Measurements from ENCODE around the gene SLC22A1.
"Not testable (repeated sequence)": the region's sequence is repeated elsewhere in the genome, so short reads cannot be mapped to it uniquely, and the experiment has no call there.

SLC22A1 gene

DNA sequence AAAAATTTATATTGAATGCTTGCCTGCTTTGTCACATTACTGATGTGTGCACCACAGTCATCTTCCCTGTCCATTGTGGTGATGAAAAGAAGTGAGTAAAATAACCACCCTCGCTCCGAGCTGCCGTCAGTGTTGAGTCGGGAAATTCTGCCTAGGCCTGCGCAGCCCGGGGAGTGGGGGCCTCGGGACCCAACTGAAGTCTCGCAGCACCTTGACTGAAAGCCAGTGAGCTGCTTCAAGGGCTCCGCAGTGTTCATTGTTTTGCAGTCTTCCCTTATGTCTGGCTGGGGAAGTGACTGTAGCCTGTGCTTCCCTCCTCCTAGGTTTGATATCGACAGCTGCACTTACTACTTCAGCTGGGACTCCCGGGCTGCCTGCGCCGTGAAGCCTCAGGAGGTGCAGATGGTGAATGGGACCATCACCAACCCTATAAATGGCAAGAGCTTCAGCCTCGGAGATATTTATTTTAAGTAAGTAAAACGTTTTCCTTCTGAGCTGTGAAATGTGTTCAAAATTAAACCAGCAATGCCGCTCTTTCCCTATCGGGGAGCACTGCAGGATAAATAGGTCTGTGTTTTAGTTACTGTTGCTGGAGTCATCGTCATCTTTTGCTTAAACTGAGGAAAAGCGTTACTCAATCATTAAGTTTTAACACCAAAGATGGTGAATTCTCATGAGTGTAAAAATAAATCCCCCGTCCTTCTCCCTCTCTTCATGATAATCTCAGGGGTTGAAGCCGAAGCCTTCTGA lies 32.7 kb upstream of the SLC22A1 start:
- peaks cover 25% of the 10 kb centered on the region for H3K36me3 Mint-ChIP-seq
- no peaks in the 10 kb centered on the region for H3K9me3 Mint-ChIP-seq
- H3K27ac Mint-ChIP-seq: no peak overlapping the region
- H3K27me3 Mint-ChIP-seq: no peaks in the 10 kb centered on the region
- H3K4me3 Mint-ChIP-seq: no peak overlapping the region
- H3K4me1 Mint-ChIP-seq: peaks cover 8% of the 10 kb centered on the region

- Mint-ChIP-seq H3K4me1 (peaks cover 8% of the 10 kb centered on the region), H3K9me3 (no peaks in the 10 kb centered on the region), H3K27me3 (no peaks in the 10 kb centered on the region), H3K27ac (no peak overlapping the region), H3K4me3 (no peak overlapping the region), H3K36me3 (peaks cover 22% of the 10 kb centered on the region)
Observed at GRCh38 chr6:160089534-160089897, 32.1 kb upstream of the SLC22A1 start.

GRCh38 chr6:160090442-160091239 lies 31.0 kb upstream of the SLC22A1 start:
- not testable (repeated sequence) for H3K27ac Mint-ChIP-seq, H3K4me1 Mint-ChIP-seq, H3K27me3 Mint-ChIP-seq, H3K4me3 Mint-ChIP-seq, H3K9me3 Mint-ChIP-seq
- peaks cover 14% of the 10 kb centered on the region for H3K36me3 Mint-ChIP-seq

DNA sequence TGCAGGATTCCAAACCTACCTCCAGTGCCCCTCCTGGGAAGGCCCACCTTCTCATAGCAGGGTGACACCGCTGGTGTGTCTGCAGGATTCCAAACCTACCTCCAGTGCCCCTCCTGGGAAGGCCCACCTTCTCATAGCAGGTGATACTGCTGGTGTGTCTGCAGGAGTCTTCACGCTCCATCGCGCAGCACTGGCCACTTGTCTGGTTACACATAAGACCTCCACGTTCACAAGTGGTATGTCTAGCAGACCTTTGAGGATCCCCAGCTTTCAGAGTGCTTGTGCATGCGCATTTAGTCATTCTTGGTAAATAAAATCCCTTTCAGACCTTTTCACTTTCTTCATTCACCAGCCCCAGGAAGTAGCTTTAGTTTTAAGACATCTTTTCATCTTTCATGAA lies 29.4 kb upstream of the SLC22A1 start:
- H3K27ac Mint-ChIP-seq, H3K27me3 Mint-ChIP-seq, H3K4me1 Mint-ChIP-seq, H3K9me3 Mint-ChIP-seq, H3K4me3 Mint-ChIP-seq: not testable (repeated sequence)
- H3K36me3 Mint-ChIP-seq: peaks cover 15% of the 10 kb centered on the region

GRCh38 chr6:160092602-160093001 lies 29.0 kb upstream of the SLC22A1 start:
- Mint-ChIP-seq H3K36me3 (peaks cover 15% of the 10 kb centered on the region), H3K27ac (no peak overlapping the region), H3K9me3 (no peaks in the 10 kb centered on the region), H3K4me3 (no peak overlapping the region), H3K4me1 (no peaks in the 10 kb centered on the region), H3K27me3 (no peaks in the 10 kb centered on the region)

DNA sequence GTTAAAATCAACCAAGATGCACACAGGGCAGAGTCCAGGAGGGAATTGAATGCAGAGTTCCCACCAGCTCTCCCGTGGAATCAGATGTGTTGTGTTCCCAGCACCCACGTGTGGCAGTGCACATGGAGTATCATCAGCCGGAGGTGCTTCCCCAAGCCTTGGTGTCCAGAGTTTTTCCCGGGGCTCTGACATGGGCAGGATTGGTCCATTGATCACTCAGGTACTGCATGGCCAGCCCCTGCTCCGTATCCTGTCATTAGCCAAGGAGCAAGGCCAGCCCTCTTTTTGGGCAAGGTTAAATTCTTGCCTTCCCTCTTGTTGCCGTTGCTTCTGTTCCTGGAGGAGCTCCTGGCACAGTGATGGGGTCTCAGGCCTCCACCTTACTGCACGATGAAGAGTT lies 28.6 kb upstream of the SLC22A1 start:
- H3K27me3 Mint-ChIP-seq: no peaks in the 10 kb centered on the region
- peak overlapping the region; percentile 41 for H3K27ac Mint-ChIP-seq
- no peak overlapping the region for H3K4me3 Mint-ChIP-seq
- no peaks in the 10 kb centered on the region for H3K9me3 Mint-ChIP-seq
- peaks cover 14% of the 10 kb centered on the region for H3K36me3 Mint-ChIP-seq
- peaks cover 2% of the 10 kb centered on the region for H3K4me1 Mint-ChIP-seq

GRCh38 chr6:160093946-160094345 lies 27.7 kb upstream of the SLC22A1 start:
- Mint-ChIP-seq H3K9me3 (no peaks in the 10 kb centered on the region), H3K27ac (no peak overlapping the region), H3K27me3 (no peaks in the 10 kb centered on the region), H3K4me3 (no peak overlapping the region), H3K4me1 (peaks cover 8% of the 10 kb centered on the region), H3K36me3 (peaks cover 17% of the 10 kb centered on the region)

DNA sequence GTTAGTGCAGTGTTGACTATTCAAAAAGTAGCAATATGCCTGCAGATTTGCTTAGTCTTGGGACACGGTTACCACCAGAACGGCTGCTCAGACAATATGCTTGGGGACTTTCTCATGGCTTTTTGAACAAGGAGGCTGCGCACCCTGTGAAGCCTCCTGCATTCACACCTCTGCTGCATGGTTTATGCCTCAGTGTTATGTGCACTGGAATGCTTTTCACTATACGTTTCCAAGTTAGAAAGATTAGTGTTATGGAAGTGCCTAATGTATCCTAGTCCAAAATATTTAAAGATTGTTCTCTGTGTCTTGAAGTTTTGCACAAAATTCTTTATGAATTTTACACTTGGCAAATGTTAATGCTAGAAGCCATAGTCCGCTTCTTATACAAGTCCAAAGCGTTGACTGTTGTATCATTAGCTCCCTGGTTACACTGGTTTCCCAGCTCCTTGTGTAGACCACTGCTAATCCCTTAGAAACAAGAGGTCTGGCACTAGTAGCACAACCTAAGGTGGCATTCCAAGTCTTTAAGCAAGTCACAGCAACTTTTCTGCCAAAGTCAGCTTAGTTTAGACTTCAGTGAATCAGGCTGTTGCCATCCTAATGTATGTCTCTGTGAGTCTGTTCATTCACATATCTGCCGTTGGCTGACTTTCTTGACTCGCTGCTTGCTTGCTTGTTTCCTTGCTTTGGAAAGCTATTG lies 26.3 kb upstream of the SLC22A1 start:
- Mint-ChIP-seq H3K27ac (no peak overlapping the region), H3K9me3 (no peaks in the 10 kb centered on the region), H3K4me3 (no peak overlapping the region), H3K36me3 (peaks cover 13% of the 10 kb centered on the region), H3K4me1 (peaks cover 22% of the 10 kb centered on the region), H3K27me3 (no peaks in the 10 kb centered on the region)

- Mint-ChIP-seq H3K4me1 (peaks cover 31% of the 10 kb centered on the region), H3K36me3 (peaks cover 16% of the 10 kb centered on the region), H3K27ac (peak overlapping the region; percentile 90), H3K27me3 (no peaks in the 10 kb centered on the region), H3K9me3 (no peaks in the 10 kb centered on the region), H3K4me3 (peak overlapping the region; percentile 36)
Observed at GRCh38 chr6:160101277-160102205, 20.1 kb upstream of the SLC22A1 start.

GRCh38 chr6:160102399-160102798 lies 19.2 kb upstream of the SLC22A1 start:
- Mint-ChIP-seq H3K9me3 (no peaks in the 10 kb centered on the region), H3K4me1 (peaks cover 31% of the 10 kb centered on the region), H3K27ac (no peak overlapping the region), H3K36me3 (peaks cover 16% of the 10 kb centered on the region), H3K27me3 (no peaks in the 10 kb centered on the region), H3K4me3 (no peak overlapping the region)

GRCh38 chr6:160102956-160103824 lies 18.4 kb upstream of the SLC22A1 start:
- Mint-ChIP-seq H3K9me3 (no peaks in the 10 kb centered on the region), H3K4me1 (peaks cover 31% of the 10 kb centered on the region), H3K4me3 (no peak overlapping the region), H3K27ac (no peak overlapping the region), H3K36me3 (peaks cover 13% of the 10 kb centered on the region), H3K27me3 (no peaks in the 10 kb centered on the region)

DNA sequence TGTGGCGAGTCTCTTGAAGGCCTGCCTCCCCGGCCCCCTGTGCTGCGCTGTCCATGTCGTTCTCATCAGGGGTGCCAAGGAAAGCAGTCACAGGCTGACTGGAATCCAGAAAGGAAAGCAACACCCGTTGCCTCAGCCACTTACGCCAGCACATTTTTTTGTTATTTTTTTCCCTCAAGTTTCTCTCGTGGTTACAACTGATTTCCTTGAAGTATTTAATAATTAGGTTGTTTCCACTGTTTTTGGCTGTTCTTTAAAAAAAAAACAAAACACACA lies 17.9 kb upstream of the SLC22A1 start:
- no peaks in the 10 kb centered on the region for H3K27me3 Mint-ChIP-seq
- no peak overlapping the region for H3K4me3 Mint-ChIP-seq
- no peaks in the 10 kb centered on the region for H3K9me3 Mint-ChIP-seq
- no peak overlapping the region for H3K27ac Mint-ChIP-seq
- H3K36me3 Mint-ChIP-seq: peaks cover 12% of the 10 kb centered on the region
- H3K4me1 Mint-ChIP-seq: peaks cover 30% of the 10 kb centered on the region

DNA sequence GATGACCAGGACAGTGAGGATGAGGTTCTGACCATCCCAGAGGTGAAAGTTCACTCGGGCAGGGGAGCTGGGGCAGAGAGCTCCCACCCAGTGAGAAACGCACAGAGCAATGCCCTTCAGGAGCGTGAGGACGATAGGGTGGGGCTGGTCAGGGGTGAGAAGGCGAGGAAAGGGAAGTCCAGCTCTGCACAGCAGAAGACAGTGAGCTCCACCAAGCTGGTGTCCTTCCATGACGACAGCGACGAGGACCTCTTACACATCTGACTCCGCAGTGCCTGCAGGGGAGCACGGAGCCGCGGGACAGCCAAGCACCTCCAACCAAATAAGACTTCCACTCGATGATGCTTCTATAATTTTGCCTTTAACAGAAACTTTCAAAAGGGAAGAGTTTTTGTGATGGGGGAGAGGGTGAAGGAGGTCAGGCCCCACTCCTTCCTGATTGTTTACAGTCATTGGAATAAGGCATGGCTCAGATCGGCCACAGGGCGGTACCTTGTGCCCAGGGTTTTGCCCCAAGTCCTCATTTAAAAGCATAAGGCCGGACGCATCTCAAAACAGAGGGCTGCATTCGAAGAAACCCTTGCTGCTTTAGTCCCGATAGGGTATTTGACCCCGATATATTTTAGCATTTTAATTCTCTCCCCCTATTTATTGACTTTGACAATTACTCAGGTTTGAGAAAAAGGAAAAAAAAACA lies 16.6 kb upstream of the SLC22A1 start:
- H3K27ac Mint-ChIP-seq: no peak overlapping the region
- no peak overlapping the region for H3K4me3 Mint-ChIP-seq
- H3K36me3 Mint-ChIP-seq: peaks cover 9% of the 10 kb centered on the region
- H3K4me1 Mint-ChIP-seq: peaks cover 24% of the 10 kb centered on the region
- no peaks in the 10 kb centered on the region for H3K9me3 Mint-ChIP-seq
- no peaks in the 10 kb centered on the region for H3K27me3 Mint-ChIP-seq

DNA sequence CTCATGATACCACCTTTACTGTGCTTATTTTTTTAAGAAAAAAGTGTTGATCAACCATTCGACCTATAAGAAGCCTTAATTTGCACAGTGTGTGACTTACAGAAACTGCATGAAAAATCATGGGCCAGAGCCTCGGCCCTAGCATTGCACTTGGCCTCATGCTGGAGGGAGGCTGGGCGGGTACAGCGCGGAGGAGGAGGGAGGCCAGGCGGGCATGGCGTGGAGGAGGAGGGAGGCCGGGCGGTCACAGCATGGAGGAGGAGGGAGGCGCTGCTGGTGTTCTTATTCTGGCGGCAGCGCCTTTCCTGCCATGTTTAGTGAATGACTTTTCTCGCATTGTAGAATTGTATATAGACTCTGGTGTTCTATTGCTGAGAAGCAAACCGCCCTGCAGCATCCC lies 15.6 kb upstream of the SLC22A1 start:
- H3K27ac Mint-ChIP-seq: no peak overlapping the region
- no peak overlapping the region for H3K4me3 Mint-ChIP-seq
- H3K9me3 Mint-ChIP-seq: no peaks in the 10 kb centered on the region
- H3K36me3 Mint-ChIP-seq: peaks cover 9% of the 10 kb centered on the region
- H3K27me3 Mint-ChIP-seq: no peaks in the 10 kb centered on the region
- H3K4me1 Mint-ChIP-seq: peaks cover 16% of the 10 kb centered on the region

All from activated naive CD4-positive, alpha-beta T cell treated with anti-CD3 and anti-CD28 coated beads, Interleukin-2, amount 50 U/mL, for 24 hours (primary cell).